Measurements from ENCODE around the gene MAFG. TPM values are rescaled to one million over a fixed set of nuclear protein-coding genes. Genes with fewer than 3 reads are reported as not detected.

The MAFG gene
- total RNA-seq, 1 donor from 2014 or later = 22.4 TPM

GRCh38 chr17:81890447-81891302 is 36.9 kb downstream of the MAFG start:
- peak overlapping the region; percentile 82 for H3K27ac Mint-ChIP-seq
- DNase-seq (ENCODE audit: extremely low spot score, unreplicated experiment) = peak; percentile 67
- H3K4me3 Mint-ChIP-seq = peak overlapping the region; percentile 89
- no peak for TF ChIP-seq CTCF (conservative IDR thresholded peaks at IDR 0.05)
- H3K27me3 Mint-ChIP-seq = no peaks in the 10 kb centered on the region
- H3K36me3 Mint-ChIP-seq = peaks cover 5% of the 10 kb centered on the region
- H3K4me1 Mint-ChIP-seq (ENCODE audit: unreplicated experiment) = peaks cover 8% of the 10 kb centered on the region
- no peaks in the 10 kb centered on the region for H3K9me3 Mint-ChIP-seq

DNA sequence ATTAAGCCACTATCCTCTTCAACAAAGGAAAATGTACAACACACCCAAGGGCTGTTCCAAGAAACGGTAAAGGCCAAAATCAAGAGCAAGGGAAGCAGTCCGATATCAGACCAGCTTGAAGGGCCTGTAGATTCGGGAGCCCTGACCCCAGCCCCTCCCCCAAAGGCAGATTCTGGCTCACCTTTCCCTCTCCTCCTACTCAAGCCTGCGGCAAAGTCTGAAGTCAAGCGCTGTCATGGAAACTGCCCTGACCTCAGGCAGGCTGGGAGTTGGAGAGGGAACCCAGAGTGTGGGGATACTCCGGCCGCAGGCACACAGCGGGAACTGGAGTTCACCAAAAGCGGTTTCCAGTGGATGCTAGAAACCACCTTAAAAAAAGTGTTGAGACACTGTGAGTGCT is 37.9 kb downstream of the MAFG start:
- TF ChIP-seq CTCF (conservative IDR thresholded peaks at IDR 0.05) = no peak
- H3K4me3 Mint-ChIP-seq = peak overlapping the region; percentile 89
- no peaks in the 10 kb centered on the region for H3K27me3 Mint-ChIP-seq
- H3K27ac Mint-ChIP-seq = peak overlapping the region; percentile 82
- H3K36me3 Mint-ChIP-seq = peaks cover 10% of the 10 kb centered on the region
- no peaks in the 10 kb centered on the region for H3K9me3 Mint-ChIP-seq
- peaks cover 8% of the 10 kb centered on the region for H3K4me1 Mint-ChIP-seq (ENCODE audit: unreplicated experiment)
- no peak for DNase-seq (ENCODE audit: extremely low spot score, unreplicated experiment)

DNA sequence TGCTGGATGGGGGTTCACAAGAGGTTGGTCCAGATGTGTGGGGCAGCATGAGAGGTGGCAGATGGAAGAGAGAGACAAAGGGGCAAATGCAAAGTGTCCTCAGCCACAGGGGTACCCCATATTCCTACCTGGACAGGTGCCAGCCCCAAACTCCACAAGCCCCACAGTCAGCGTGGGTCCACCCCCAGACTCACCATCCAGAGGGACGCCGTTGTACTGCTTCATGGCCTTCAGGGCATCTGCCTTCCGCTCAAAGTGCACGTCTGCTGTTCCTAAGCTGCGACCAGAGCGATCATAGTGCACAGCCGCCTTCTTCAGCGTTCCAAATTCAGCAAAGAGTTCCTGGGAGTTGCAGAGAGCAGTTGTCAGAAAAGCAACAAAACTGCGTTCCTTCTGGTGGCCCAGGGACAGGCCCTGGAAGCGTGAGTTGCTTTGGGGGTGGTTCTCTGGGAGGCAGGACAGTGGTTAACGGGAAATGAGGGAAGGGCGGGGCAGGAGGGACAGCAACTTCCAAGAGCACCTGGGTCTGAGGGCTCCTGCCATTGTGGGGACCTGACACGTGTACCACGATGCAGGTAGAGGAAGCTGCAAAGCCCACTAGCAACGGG is 38.4 kb downstream of the MAFG start:
- no peak for DNase-seq (ENCODE audit: extremely low spot score, unreplicated experiment)
- no peaks in the 10 kb centered on the region for H3K27me3 Mint-ChIP-seq
- peaks cover 8% of the 10 kb centered on the region for H3K4me1 Mint-ChIP-seq (ENCODE audit: unreplicated experiment)
- no peak for TF ChIP-seq CTCF (conservative IDR thresholded peaks at IDR 0.05)
- H3K36me3 Mint-ChIP-seq = peaks cover 14% of the 10 kb centered on the region
- no peaks in the 10 kb centered on the region for H3K9me3 Mint-ChIP-seq
- H3K27ac Mint-ChIP-seq = peak overlapping the region; percentile 40
- peak overlapping the region; percentile 74 for H3K4me3 Mint-ChIP-seq

DNA sequence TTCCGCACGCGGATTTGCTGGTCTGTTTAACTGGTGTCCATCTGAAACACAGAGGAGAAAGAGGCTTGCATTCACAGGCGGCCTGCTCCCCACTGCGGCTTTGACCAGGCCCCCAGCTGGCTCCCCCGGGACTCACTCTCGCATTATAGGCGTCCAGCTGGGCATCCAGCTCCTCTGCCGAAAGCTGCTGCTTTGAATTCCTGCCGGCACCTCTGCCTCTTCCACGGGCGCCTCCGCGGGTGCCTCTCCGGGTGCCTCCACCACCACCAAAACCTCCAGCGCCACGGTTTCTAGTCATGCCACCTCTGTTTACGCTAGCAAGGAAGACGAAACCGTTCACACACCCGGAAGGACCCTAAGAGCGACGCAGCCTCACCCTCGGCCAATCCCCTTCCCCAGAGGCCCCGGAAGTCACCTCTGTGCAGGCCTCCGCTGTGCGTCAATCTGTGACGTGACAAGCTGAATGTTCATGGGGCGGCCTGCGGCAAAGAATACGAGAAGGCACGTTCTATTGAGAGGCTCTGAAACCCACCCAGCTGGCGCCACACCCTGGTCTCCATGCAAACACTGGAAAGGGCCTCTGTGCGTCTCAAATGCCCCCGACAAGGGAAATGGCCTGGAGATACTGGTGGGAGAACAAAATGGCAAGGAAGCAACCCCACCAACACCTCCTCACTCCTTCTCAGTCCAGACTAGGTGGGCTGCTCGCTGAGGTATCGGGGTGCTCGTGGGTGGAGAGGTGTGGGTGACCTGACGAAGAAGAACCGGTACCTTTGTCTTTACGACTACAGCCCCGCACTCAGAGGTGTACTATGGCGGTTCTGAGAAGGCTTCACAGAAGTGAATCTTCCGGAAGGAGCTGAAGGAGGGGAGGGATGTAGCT is 39.2 kb downstream of the MAFG start:
- no peaks in the 10 kb centered on the region for H3K27me3 Mint-ChIP-seq
- no peaks in the 10 kb centered on the region for H3K9me3 Mint-ChIP-seq
- H3K4me1 Mint-ChIP-seq (ENCODE audit: unreplicated experiment) = peaks cover 8% of the 10 kb centered on the region
- peak overlapping the region; percentile 48 for H3K27ac Mint-ChIP-seq
- peak overlapping the region; percentile 74 for H3K4me3 Mint-ChIP-seq
- DNase-seq (ENCODE audit: extremely low spot score, unreplicated experiment) = peak; percentile 68
- H3K36me3 Mint-ChIP-seq = peaks cover 14% of the 10 kb centered on the region
- no peak for TF ChIP-seq CTCF (conservative IDR thresholded peaks at IDR 0.05)

- H3K4me3 Mint-ChIP-seq = no peak overlapping the region
- no peak for DNase-seq (ENCODE audit: extremely low spot score, unreplicated experiment)
- H3K9me3 Mint-ChIP-seq = no peaks in the 10 kb centered on the region
- peaks cover 8% of the 10 kb centered on the region for H3K4me1 Mint-ChIP-seq (ENCODE audit: unreplicated experiment)
- peaks cover 17% of the 10 kb centered on the region for H3K36me3 Mint-ChIP-seq
- H3K27ac Mint-ChIP-seq = peak overlapping the region; percentile 54
- TF ChIP-seq CTCF (conservative IDR thresholded peaks at IDR 0.05) = no peak
- H3K27me3 Mint-ChIP-seq = no peaks in the 10 kb centered on the region
Observed at GRCh38 chr17:81885869-81886548, 41.5 kb downstream of the MAFG start.

All from type B pancreatic cell (in vitro differentiated cells).